NT2/D1 (cell line): ENCODE measurements around the gene PPFIBP1.
A peak's percentile ranks its signal among the peaks of the same experiment; 100 is the strongest.
"Not testable (repeated sequence)": the region's sequence is repeated elsewhere in the genome, so short reads cannot be mapped to it uniquely, and the experiment has no call there.

Experiments used
- DNase-seq: peaks from one replicate; pipeline ENCODE4 v3.0.0-alpha.2; 2011; ENCODE audit warnings: low read depth, low spot score
- H3K27me3 ChIP-seq: 2 replicates; pipeline ENCODE4 v1.6.0; 2011; ENCODE audit warnings: mild to moderate bottlenecking; ENCODE audit not compliant: insufficient read length, insufficient read depth
- H3K36me3 ChIP-seq: 2 replicates; pipeline ENCODE4 v1.6.1; 2011; ENCODE audit warnings: mild to moderate bottlenecking, low read length, mixed read lengths; ENCODE audit not compliant: insufficient read depth, insufficient read length
- H3K4me1 ChIP-seq: 2 replicates; pipeline ENCODE4 v1.5.1; 2011; ENCODE audit not compliant: insufficient read depth, insufficient read length
- H3K4me3 ChIP-seq: 2 replicates; pipeline ENCODE4 v1.5.1; 2011; ENCODE audit warnings: low read depth; ENCODE audit not compliant: insufficient read length
- H3K9ac ChIP-seq: 2 replicates; pipeline ENCODE4 v1.6.0; 2011; ENCODE audit warnings: low read depth; ENCODE audit not compliant: insufficient read length
- H3K9me3 ChIP-seq: 2 replicates; pipeline ENCODE4 v1.5.1; 2011; ENCODE audit warnings: mild to moderate bottlenecking, low read length; ENCODE audit not compliant: insufficient read depth
- SUZ12 ChIP-seq: IDR thresholded peaks from 2 replicates; pipeline ENCODE4 v1.6.1; 2011; ENCODE audit not compliant: insufficient read length, insufficient read depth; ENCODE audit errors: extremely low read depth
- YY1 ChIP-seq: IDR thresholded peaks from 2 replicates; pipeline ENCODE4 v1.6.1; 2011; ENCODE audit not compliant: insufficient read length, insufficient read depth
- ZNF274 ChIP-seq: IDR thresholded peaks from 2 replicates; pipeline ENCODE4 v1.6.1; 2011; ENCODE audit warnings: mild to moderate bottlenecking, low read depth, low read length

The PPFIBP1 gene

GRCh38 chr12:27645671-27646070, 121.7 kb downstream of the PPFIBP1 start:
- Histone ChIP-seq H3K36me3 (peaks cover 56% of the 10 kb centered on the region), H3K4me3 (no peak overlapping the region), H3K27me3 (no peaks in the 10 kb centered on the region), H3K9me3 (no peaks in the 10 kb centered on the region), H3K9ac (no peak overlapping the region), H3K4me1 (no peaks in the 10 kb centered on the region)
- DNase-seq = no peak
- TF ChIP-seq YY1 (no peak), ZNF274 (no peak), SUZ12 (no peak)

GRCh38 chr12:27646149-27646548, 122.1 kb downstream of the PPFIBP1 start:
- H3K4me1 ChIP-seq = no peaks in the 10 kb centered on the region
- no peak overlapping the region for H3K4me3 ChIP-seq
- DNase-seq = no peak
- H3K9ac ChIP-seq = no peak overlapping the region
- TF ChIP-seq YY1 = no peak
- TF ChIP-seq ZNF274 = no peak
- TF ChIP-seq SUZ12 = no peak
- H3K27me3 ChIP-seq = no peaks in the 10 kb centered on the region
- H3K9me3 ChIP-seq = no peaks in the 10 kb centered on the region
- peaks cover 61% of the 10 kb centered on the region for H3K36me3 ChIP-seq

- peaks cover 56% of the 10 kb centered on the region for H3K36me3 ChIP-seq
- TF ChIP-seq SUZ12 = no peak
- TF ChIP-seq YY1 = no peak
These were observed 126.0 kb downstream of the PPFIBP1 start for GRCh38 chr12:27650011-27650410.

GRCh38 chr12:27651201-27651600, 127.2 kb downstream of the PPFIBP1 start:
- peaks cover 52% of the 10 kb centered on the region for H3K36me3 ChIP-seq
- no peak overlapping the region for H3K4me3 ChIP-seq
- no peak for DNase-seq
- no peaks in the 10 kb centered on the region for H3K4me1 ChIP-seq
- H3K9me3 ChIP-seq = no peaks in the 10 kb centered on the region
- no peaks in the 10 kb centered on the region for H3K27me3 ChIP-seq
- TF ChIP-seq ZNF274 (no peak), SUZ12 (no peak)
- H3K9ac ChIP-seq = no peak overlapping the region

More at GRCh38 chr12:27650011-27650410, 126.0 kb downstream of the PPFIBP1 start:
- no peak for DNase-seq
- Histone ChIP-seq H3K27me3 (no peaks in the 10 kb centered on the region), H3K9ac (no peak overlapping the region), H3K9me3 (no peaks in the 10 kb centered on the region), H3K4me1 (no peaks in the 10 kb centered on the region), H3K4me3 (no peak overlapping the region)

GRCh38 chr12:27652174-27652763, 128.3 kb downstream of the PPFIBP1 start:
- TF ChIP-seq YY1 = no peak
- no peak for TF ChIP-seq ZNF274
- TF ChIP-seq SUZ12 = no peak
- Histone ChIP-seq H3K27me3 (no peaks in the 10 kb centered on the region), H3K36me3 (peaks cover 55% of the 10 kb centered on the region), H3K9ac (no peak overlapping the region), H3K4me1 (no peaks in the 10 kb centered on the region), H3K9me3 (no peaks in the 10 kb centered on the region), H3K4me3 (no peak overlapping the region)
- peak; percentile 97 for DNase-seq

- H3K9me3 ChIP-seq = no peaks in the 10 kb centered on the region
- H3K4me3 ChIP-seq = no peak overlapping the region
- H3K4me1 ChIP-seq = no peaks in the 10 kb centered on the region
- no peak overlapping the region for H3K9ac ChIP-seq
- TF ChIP-seq SUZ12 (no peak), ZNF274 (no peak), YY1 (no peak)
- no peaks in the 10 kb centered on the region for H3K27me3 ChIP-seq
- H3K36me3 ChIP-seq = peaks cover 56% of the 10 kb centered on the region
- no peak for DNase-seq
These were observed 129.7 kb downstream of the PPFIBP1 start for GRCh38 chr12:27653661-27654060.

GRCh38 chr12:27655476-27655875, 131.5 kb downstream of the PPFIBP1 start:
- H3K9ac ChIP-seq, H3K4me3 ChIP-seq, H3K9me3 ChIP-seq, DNase-seq, H3K4me1 ChIP-seq, H3K27me3 ChIP-seq: not testable (repeated sequence)
- peaks cover 59% of the 10 kb centered on the region for H3K36me3 ChIP-seq

- no peak for DNase-seq
- no peak for TF ChIP-seq ZNF274
- TF ChIP-seq SUZ12 = no peak
- TF ChIP-seq YY1 = no peak
- Histone ChIP-seq H3K27me3 (no peaks in the 10 kb centered on the region), H3K9ac (no peak overlapping the region), H3K4me1 (no peaks in the 10 kb centered on the region), H3K36me3 (peaks cover 70% of the 10 kb centered on the region), H3K9me3 (no peaks in the 10 kb centered on the region), H3K4me3 (no peak overlapping the region)
These were observed 133.3 kb downstream of the PPFIBP1 start for GRCh38 chr12:27657296-27657695.
